ENCODE measurements around the gene SDS. TPM values are rescaled to one million over a fixed set of nuclear protein-coding genes. Genes with fewer than 3 reads are reported as not detected.

The SDS gene
- total RNA-seq, 1 experiment from 2014 or later: not detected

DNA sequence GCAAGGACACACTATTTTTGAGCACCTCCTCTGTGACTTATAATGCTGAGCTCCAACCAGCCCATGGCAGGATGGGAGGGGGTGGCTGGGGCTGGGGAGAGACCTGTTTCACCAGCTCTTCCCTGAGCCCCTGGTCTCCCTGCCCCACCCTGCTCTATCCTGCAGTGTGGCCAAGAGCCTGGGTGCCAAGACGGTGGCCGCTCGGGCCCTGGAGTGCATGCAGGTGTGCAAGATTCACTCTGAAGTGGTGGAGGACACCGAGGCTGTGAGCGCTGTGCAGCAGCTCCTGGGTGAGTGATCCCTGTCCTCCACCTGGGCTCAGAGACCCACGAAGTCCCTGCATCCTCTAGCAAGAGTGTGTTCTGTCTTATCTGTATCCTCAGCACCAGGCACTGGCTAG is 32.9 kb upstream of the SDS start:
- POLR2A ChIA-PET: no interaction called here
- no peak overlapping the region for H2AFZ ChIP-seq (ENCODE audit: low read depth, low read length, poor library complexity, severe bottlenecking)
- H3K4me3 ChIP-seq (replicated peaks in 1 of 2; ENCODE audit: low read depth in 1 of 2, low read length in 2 of 2): no peak overlapping the region
- H3K9ac ChIP-seq (ENCODE audit: low read length): no peak overlapping the region
- H3K9me3 ChIP-seq (ENCODE audit: control insufficient read depth in 1 of 2, insufficient read depth in 1 of 2, low read depth in 1 of 2, low read length in 2 of 2): no peaks in the 10 kb centered on the region
- CTCF ChIA-PET: interaction anchor here (1.7 kb wide), 1 partner anchor 11 kb away, joined by 4 read pairs; no protein-coding TSS in a partner anchor
- no peak for ATAC-seq
- no peak overlapping the region for H3K27ac ChIP-seq (ENCODE audit: low read depth, low read length)
- RAD21 ChIA-PET (ENCODE audit: low non-redundant PET in 1 of 2, low total read pairs in 2 of 2, uncharacterized antibody in 2 of 2, unreplicated experiment in 2 of 2): no interaction called here
- H3K4me1 ChIP-seq (ENCODE audit: control insufficient read depth in 1 of 2, insufficient read depth in 2 of 2, low read length in 2 of 2): no peaks in the 10 kb centered on the region
- no peak for DNase-seq (ENCODE audit: low read depth, low spot score)
- H3K4me2 ChIP-seq (ENCODE audit: low read length): no peak overlapping the region
- H3K36me3 ChIP-seq (ENCODE audit: control insufficient read depth in 1 of 2, insufficient read depth in 2 of 2, low read length in 2 of 2): no peaks in the 10 kb centered on the region
- intact Hi-C loops (cut with micrococcal nuclease): no loop called here
- H3K79me2 ChIP-seq (ENCODE audit: insufficient read depth, low read length): no peaks in the 10 kb centered on the region
- H3K27me3 ChIP-seq (ENCODE audit: insufficient read depth, low read length): no peaks in the 10 kb centered on the region
- BruUV-seq (replicated peaks): no TSS peak
- H4K20me1 ChIP-seq (ENCODE audit: insufficient read depth): no peaks in the 10 kb centered on the region
- H3K9me2 ChIP-seq (ENCODE audit: insufficient read depth): no peaks in the 10 kb centered on the region
- no peak for TF ChIP-seq POLR2AphosphoS5 (IDR thresholded peaks at IDR 0.05; ENCODE audit: low read depth, low read length)
- no peak for TF ChIP-seq ELF1 (IDR thresholded peaks at IDR 0.05; ENCODE audit: borderline replicate concordance, low read depth)
- TF ChIP-seq EGR1 (IDR thresholded peaks at IDR 0.05; ENCODE audit: low read depth): no peak
- no peak for TF ChIP-seq JUND (IDR thresholded peaks at IDR 0.05)
- TF ChIP-seq TCF7L2 (IDR thresholded peaks at IDR 0.05; ENCODE audit: borderline replicate concordance, extremely low read depth, insufficient read depth, insufficient read length): no peak
- no peak for TF ChIP-seq SP1 (IDR thresholded peaks at IDR 0.05; ENCODE audit: low read depth)

GRCh38 chr12:113435367-113435766 is 31.7 kb upstream of the SDS start:
- intact Hi-C loops (cut with micrococcal nuclease): no loop called here
- RAD21 ChIA-PET (ENCODE audit: low non-redundant PET in 1 of 2, low total read pairs in 2 of 2, uncharacterized antibody in 2 of 2, unreplicated experiment in 2 of 2): no interaction called here

More at GRCh38 chr12:113435367-113435766, 31.7 kb upstream of the SDS start:
- Histone ChIP-seq H3K27ac (ENCODE audit: low read depth, low read length) (no peak overlapping the region), H3K9me2 (ENCODE audit: insufficient read depth) (no peaks in the 10 kb centered on the region), H3K4me2 (ENCODE audit: low read length) (no peak overlapping the region), H3K36me3 (ENCODE audit: control insufficient read depth in 1 of 2, insufficient read depth in 2 of 2, low read length in 2 of 2) (no peaks in the 10 kb centered on the region), H3K9ac (ENCODE audit: low read length) (no peak overlapping the region), H3K79me2 (ENCODE audit: insufficient read depth, low read length) (no peaks in the 10 kb centered on the region), H3K4me3 (replicated peaks in 1 of 2; ENCODE audit: low read depth in 1 of 2, low read length in 2 of 2) (no peak overlapping the region), H2AFZ (ENCODE audit: low read depth, low read length, poor library complexity, severe bottlenecking) (no peak overlapping the region), H3K27me3 (ENCODE audit: insufficient read depth, low read length) (no peaks in the 10 kb centered on the region), H3K9me3 (ENCODE audit: control insufficient read depth in 1 of 2, insufficient read depth in 1 of 2, low read depth in 1 of 2, low read length in 2 of 2) (no peaks in the 10 kb centered on the region), H3K4me1 (ENCODE audit: control insufficient read depth in 1 of 2, insufficient read depth in 2 of 2, low read length in 2 of 2) (no peaks in the 10 kb centered on the region), H4K20me1 (ENCODE audit: insufficient read depth) (no peaks in the 10 kb centered on the region)
- ATAC-seq (no peak), DNase-seq (ENCODE audit: low read depth, low spot score) (no peak)
- POLR2A ChIA-PET: interaction anchor here (1.7 kb wide), 1 partner anchor 13 kb away, joined by 4 read pairs; the partner anchor contains the start of gene SDSL
- CTCF ChIA-PET: interaction anchor here (1.7 kb wide), 1 partner anchor 10 kb away, joined by 4 read pairs; no protein-coding TSS in a partner anchor
- TF ChIP-seq YY1 (IDR thresholded peaks at IDR 0.05; ENCODE audit: extremely low read depth, insufficient replicate concordance, low read depth, low read length) (no peak), ELF1 (IDR thresholded peaks at IDR 0.05; ENCODE audit: borderline replicate concordance, low read depth) (no peak), CBX3 (IDR thresholded peaks at IDR 0.05; ENCODE audit: low read depth) (no peak), SP1 (IDR thresholded peaks at IDR 0.05; ENCODE audit: low read depth) (no peak), EZH2phosphoT487 (IDR thresholded peaks at IDR 0.05; ENCODE audit: borderline replicate concordance) (no peak), EGR1 (IDR thresholded peaks at IDR 0.05; ENCODE audit: low read depth) (no peak), POLR2A (IDR thresholded peaks at IDR 0.05; ENCODE audit: borderline replicate concordance, extremely low read depth, insufficient read depth, insufficient read length) (no peak), FOSL1 (IDR thresholded peaks at IDR 0.05; ENCODE audit: low read depth) (no peak)
- TF ChIP-seq, protein P1, sequence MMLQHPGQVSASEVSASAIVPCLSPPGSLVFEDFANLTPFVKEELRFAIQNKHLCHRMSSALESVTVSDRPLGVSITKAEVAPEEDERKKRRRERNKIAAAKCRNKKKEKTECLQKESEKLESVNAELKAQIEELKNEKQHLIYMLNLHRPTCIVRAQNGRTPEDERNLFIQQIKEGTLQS (IDR thresholded peaks at IDR 0.05): no peak
- BruUV-seq (replicated peaks): no TSS peak

Measured in HCT116 (cell line).